Peyer's patch (tissue), 4 donors: Measurements from ENCODE around the gene HSPA12B. TPM values are rescaled to one million over a fixed set of nuclear protein-coding genes. Genes with fewer than 3 reads are reported as not detected.

ENCODE experiments used
- DNase-seq, 3 donors: peaks; one replicate each; pipeline ENCODE4 v3.0.0-alpha.2; 2017 to 2019
- H3K27ac ChIP-seq, 4 donors: fragments of 200-600 bp; sonication (generic); one replicate each; pipeline ENCODE4 v1.5.1; 2016 to 2019
- H3K27me3 ChIP-seq, 2 donors: fragments of 200-600 bp; sonication (generic); one replicate each; pipeline ENCODE4 v1.5.1; 2019
- H3K36me3 ChIP-seq, 3 donors: fragments of 200-600 bp; sonication (generic); one replicate each; pipeline ENCODE4 v1.5.1; 2016 to 2019
- H3K4me1 ChIP-seq, 4 donors: fragments of 200-600 bp; sonication (generic); one replicate each; pipeline ENCODE4 v1.5.1; 2016 to 2019
- H3K4me3 ChIP-seq, 4 donors: fragments of 200-600 bp; sonication (generic); 1 replicate in 3 of 4; 2 replicates in 1 of 4; pipeline ENCODE4 v1.5.1; 2016 to 2019; ENCODE audit warnings: mild to moderate bottlenecking in 1 of 4
- H3K9me3 ChIP-seq, 4 donors: fragments of 200-600 bp; sonication (generic); one replicate each; pipeline ENCODE4 v1.5.1; 2016 to 2019; ENCODE audit warnings: mild to moderate bottlenecking in 1 of 4
- CTCF ChIP-seq, 6 experiments: fragments of 450-650 bp in 4 of 6; fragments of 200-600 bp in 2 of 6; sonication (generic) in 1 of 6; IDR thresholded peaks; one replicate each; pipeline ENCODE4 v1.5.1; 2017 to 2019; ENCODE audit warnings: antibody characterized with exemption in 6 of 6, mild to moderate bottlenecking in 3 of 6, moderate library complexity in 1 of 6
- POLR2A ChIP-seq, 2 donors: fragments of 450-650 bp; IDR thresholded peaks; one replicate each; pipeline ENCODE4 v1.5.1; 2017; ENCODE audit warnings: antibody characterized with exemption in 2 of 2, mild to moderate bottlenecking in 2 of 2, moderate library complexity in 2 of 2
- total RNA-seq, 4 donors: library from RNA; depleted of rRNA; stranded (reverse); fragments of >200 nt; gene quantifications; one replicate each; pipeline ENCODE4 v1.1.0, GENCODE V29; 2016

Gene HSPA12B
- total RNA-seq, 4 donors from 2014 or later: 1.2 to 4.3 (median 2.3) TPM

DNA sequence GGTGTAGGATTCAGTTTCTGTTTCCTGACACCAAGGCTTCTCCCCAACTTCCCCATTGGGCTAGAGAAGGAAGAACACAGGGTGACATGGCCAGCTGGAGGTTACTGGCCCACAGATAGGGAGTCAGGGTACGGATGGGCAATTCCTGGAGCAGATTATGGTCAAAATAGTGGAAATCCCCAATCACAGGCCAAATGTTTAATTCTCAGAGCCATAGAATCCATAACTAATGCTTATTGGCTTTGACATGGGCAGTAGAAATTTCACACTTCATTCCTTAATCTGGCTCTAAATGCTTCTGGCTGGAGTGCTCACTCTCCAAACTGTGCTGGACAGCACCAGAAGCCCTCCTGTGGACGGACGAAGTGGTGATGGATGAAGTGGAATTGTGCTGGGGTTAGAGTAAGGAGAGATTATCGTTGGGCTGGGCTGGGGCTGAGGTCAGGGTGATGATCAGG is 21.0 kb upstream of the HSPA12B start:
- Histone ChIP-seq H3K36me3 (no peaks in the 10 kb centered on the region), H3K4me3 (peak overlapping the region in 1 of 4 donors; percentile 11), H3K4me1 (no peaks in the 10 kb centered on the region), H3K9me3 (no peaks in the 10 kb centered on the region), H3K27ac (no peak overlapping the region), H3K27me3 (no peaks in the 10 kb centered on the region)
- TF ChIP-seq POLR2A (IDR thresholded peaks at IDR 0.05) (no peak), CTCF (IDR thresholded peaks at IDR 0.05) (no peak)
- no peak for DNase-seq

DNA sequence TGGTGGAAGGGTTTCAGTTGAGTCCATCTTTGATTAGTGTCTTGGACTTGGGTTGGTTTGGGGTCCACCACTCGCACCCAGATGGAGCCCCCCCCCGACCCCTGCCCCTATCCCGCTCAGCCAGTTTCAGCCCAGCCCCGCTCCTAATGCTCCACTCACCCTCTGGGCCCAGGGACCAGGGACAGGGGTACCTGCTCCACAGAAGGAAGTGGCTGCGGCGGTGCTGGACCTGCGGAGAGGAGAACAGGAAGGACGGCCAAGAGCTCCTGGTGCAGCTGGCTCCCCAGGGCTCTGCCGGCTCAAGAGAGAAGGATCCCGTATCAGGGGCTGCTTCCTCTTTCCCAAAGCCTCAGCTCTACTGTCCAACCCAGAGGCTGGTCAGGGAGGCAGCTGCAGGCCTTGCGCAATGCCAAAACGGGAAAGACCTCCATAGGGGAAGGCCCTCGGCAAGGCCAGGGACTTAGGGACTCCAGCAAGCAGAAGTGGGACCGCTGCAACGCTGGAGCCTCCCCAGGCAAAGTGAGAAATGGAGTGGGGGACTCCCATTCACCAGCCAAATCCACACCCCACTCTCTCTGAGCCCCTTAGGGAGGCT is 20.1 kb upstream of the HSPA12B start, which contains the start of gene SIGLEC1:
SIGLEC1 (minus strand) TSS at position 322 of the 595 bp plus-strand sequence. CDS start 5,472 bp downstream, outside the sequence.
- DNase-seq: peak in 1 of 3 donors; percentile 70
- H3K27ac ChIP-seq: no peak within 1 kb of the TSS

DNA sequence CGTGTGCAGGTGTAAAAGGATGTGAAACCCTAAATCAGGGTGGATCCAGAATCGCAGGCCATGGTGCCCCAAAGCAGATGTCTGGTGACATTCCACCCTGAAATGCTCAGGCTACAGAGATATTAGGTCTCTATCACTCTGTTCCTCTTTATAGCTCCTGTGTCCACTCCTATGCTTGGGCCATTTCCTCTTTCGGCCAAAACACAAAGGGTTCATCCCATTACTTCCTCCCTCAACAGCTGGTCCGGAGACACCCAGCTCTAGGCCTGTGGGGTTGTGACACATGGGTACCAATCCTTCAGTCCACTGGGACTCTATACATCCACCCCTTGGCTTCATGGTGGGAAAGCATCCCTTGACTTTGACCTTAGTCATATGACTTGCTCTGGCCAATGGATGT is 18.4 kb upstream of the HSPA12B start:
- no peaks in the 10 kb centered on the region for H3K36me3 ChIP-seq
- no peak for DNase-seq
- H3K4me1 ChIP-seq: no peaks in the 10 kb centered on the region
- TF ChIP-seq CTCF (IDR thresholded peaks at IDR 0.05) (no peak), POLR2A (IDR thresholded peaks at IDR 0.05) (no peak)
- no peaks in the 10 kb centered on the region for H3K27me3 ChIP-seq
- H3K9me3 ChIP-seq: no peaks in the 10 kb centered on the region
- H3K4me3 ChIP-seq: no peak overlapping the region
- no peak overlapping the region for H3K27ac ChIP-seq

More for the DNA sequence above, 20.1 kb upstream of the HSPA12B start, which contains the start of gene SIGLEC1:
- no peaks in the 10 kb centered on the region for H3K9me3 ChIP-seq
- no peak for TF ChIP-seq POLR2A (IDR thresholded peaks at IDR 0.05)
- no peak for TF ChIP-seq CTCF (IDR thresholded peaks at IDR 0.05)
- no peaks in the 10 kb centered on the region for H3K4me1 ChIP-seq
- no peaks in the 10 kb centered on the region for H3K27me3 ChIP-seq
- H3K4me3 ChIP-seq: peak within 1 kb of the TSS in 1 of 4 donors; percentile 11
- no peaks in the 10 kb centered on the region for H3K36me3 ChIP-seq

- TF ChIP-seq CTCF (IDR thresholded peaks at IDR 0.05) (peak in 4 of 6 experiments; percentile 36 to 50 (median 42)), POLR2A (IDR thresholded peaks at IDR 0.05) (no peak)
- Histone ChIP-seq H3K4me3 (no peak overlapping the region), H3K27me3 (no peaks in the 10 kb centered on the region), H3K36me3 (no peaks in the 10 kb centered on the region), H3K27ac (no peak overlapping the region), H3K4me1 (no peaks in the 10 kb centered on the region), H3K9me3 (no peaks in the 10 kb centered on the region)
- no peak for DNase-seq
Measured at GRCh38 chr20:3716195-3716834, 16.2 kb upstream of the HSPA12B start.

DNA sequence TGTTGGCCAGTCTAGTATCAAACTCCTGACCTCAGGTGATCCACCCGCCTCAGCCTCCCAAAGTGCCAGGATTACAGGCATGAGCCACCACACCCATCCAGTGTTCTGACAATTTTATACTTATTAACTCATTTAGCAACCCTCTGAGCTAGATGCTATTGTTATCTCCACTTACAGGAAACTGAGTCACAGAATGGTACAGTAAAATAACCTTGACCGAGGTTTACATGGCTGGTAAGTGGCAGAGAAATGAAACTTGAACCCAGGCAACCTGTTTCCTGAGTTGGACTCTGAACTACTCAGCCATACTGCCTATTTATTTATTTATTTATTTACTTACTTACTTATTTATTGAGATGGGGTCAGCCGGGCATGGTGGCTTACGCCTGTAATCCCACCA is 13.4 kb upstream of the HSPA12B start:
- H3K4me3 ChIP-seq: no peak overlapping the region

More for the DNA sequence above, 13.4 kb upstream of the HSPA12B start:
- Histone ChIP-seq H3K9me3 (no peaks in the 10 kb centered on the region), H3K27ac (no peak overlapping the region), H3K4me1 (no peaks in the 10 kb centered on the region), H3K36me3 (no peaks in the 10 kb centered on the region), H3K27me3 (no peaks in the 10 kb centered on the region)
- TF ChIP-seq CTCF (IDR thresholded peaks at IDR 0.05) (no peak), POLR2A (IDR thresholded peaks at IDR 0.05) (no peak)
- no peak for DNase-seq
